Measurements from ENCODE around the gene POP4.

DNA sequence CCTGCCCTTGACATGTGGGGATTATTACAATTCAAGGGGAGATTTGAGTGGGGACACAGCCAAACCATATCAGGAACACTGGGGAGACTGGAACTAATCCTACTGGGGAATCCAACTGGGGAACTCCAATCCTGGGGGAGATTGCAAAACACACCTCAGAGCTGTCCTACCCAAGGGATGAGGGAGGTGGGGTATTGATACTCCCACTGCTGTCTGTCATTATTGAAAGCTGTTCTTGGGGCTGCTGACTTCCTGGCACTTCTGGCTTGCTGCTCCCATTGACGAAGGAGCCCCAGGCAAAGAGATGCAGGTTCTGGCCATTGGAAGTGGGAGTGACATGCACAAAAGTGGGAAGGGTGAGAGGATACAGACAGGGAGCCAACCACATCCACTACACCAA lies 24.7 kb upstream of the POP4 start:
- TF ChIP-seq, protein P1, sequence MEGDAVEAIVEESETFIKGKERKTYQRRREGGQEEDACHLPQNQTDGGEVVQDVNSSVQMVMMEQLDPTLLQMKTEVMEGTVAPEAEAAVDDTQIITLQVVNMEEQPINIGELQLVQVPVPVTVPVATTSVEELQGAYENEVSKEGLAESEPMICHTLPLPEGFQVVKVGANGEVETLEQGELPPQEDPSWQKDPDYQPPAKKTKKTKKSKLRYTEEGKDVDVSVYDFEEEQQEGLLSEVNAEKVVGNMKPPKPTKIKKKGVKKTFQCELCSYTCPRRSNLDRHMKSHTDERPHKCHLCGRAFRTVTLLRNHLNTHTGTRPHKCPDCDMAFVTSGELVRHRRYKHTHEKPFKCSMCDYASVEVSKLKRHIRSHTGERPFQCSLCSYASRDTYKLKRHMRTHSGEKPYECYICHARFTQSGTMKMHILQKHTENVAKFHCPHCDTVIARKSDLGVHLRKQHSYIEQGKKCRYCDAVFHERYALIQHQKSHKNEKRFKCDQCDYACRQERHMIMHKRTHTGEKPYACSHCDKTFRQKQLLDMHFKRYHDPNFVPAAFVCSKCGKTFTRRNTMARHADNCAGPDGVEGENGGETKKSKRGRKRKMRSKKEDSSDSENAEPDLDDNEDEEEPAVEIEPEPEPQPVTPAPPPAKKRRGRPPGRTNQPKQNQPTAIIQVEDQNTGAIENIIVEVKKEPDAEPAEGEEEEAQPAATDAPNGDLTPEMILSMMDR (IDR thresholded peaks at IDR 0.05; ENCODE audit: poor library complexity, severe bottlenecking): no peak
- TF ChIP-seq TAF1 (IDR thresholded peaks at IDR 0.05; ENCODE audit: low read depth): no peak
- TF ChIP-seq POLR2AphosphoS5 (IDR thresholded peaks at IDR 0.05): no peak
